DMS114 treated with DMSO at 0.1 percent for 48 hours (cell line): ENCODE measurements around the gene FBN1.

Experiments
- DNase-seq: peaks from one replicate; lab custom pipeline; 2025; ENCODE audit not compliant: unreplicated experiment; lab: John Stamatoyannopoulos, UW

The FBN1 gene

GRCh38 chr15:48582452-48583247 is 62.9 kb downstream of the FBN1 start:
- DNase-seq, result no peak

- DNase-seq, result no peak
These were observed 64.3 kb downstream of the FBN1 start for GRCh38 chr15:48581219-48581618.

GRCh38 chr15:48580736-48581135 is 64.8 kb downstream of the FBN1 start:
- DNase-seq, result no peak

- no peak for DNase-seq
These were observed 65.4 kb downstream of the FBN1 start for GRCh38 chr15:48579945-48580671.

- DNase-seq, result no peak
These were observed 66.5 kb downstream of the FBN1 start for GRCh38 chr15:48578965-48579364.

GRCh38 chr15:48577469-48577868 is 68.0 kb downstream of the FBN1 start:
- no peak for DNase-seq

- DNase-seq, result no peak
These were observed 71.3 kb downstream of the FBN1 start for GRCh38 chr15:48574187-48574586.

GRCh38 chr15:48573780-48574179 is 71.7 kb downstream of the FBN1 start:
- no peak for DNase-seq

- no peak for DNase-seq
These were observed 72.7 kb downstream of the FBN1 start for GRCh38 chr15:48572823-48573222.

- DNase-seq, result no peak
These were observed 74.0 kb downstream of the FBN1 start for GRCh38 chr15:48571510-48571909.

- DNase-seq, result no peak
These were observed 74.7 kb downstream of the FBN1 start for GRCh38 chr15:48570822-48571221.

- DNase-seq, result no peak
These were observed 75.8 kb downstream of the FBN1 start for GRCh38 chr15:48569591-48570302.

GRCh38 chr15:48566668-48567067 is 78.8 kb downstream of the FBN1 start:
- DNase-seq, result no peak

- DNase-seq, result no peak
These were observed 79.7 kb downstream of the FBN1 start for GRCh38 chr15:48565560-48566482.

GRCh38 chr15:48564690-48565089 is 80.8 kb downstream of the FBN1 start:
- no peak for DNase-seq

GRCh38 chr15:48563934-48564333 is 81.6 kb downstream of the FBN1 start:
- DNase-seq, result no peak

- DNase-seq, result no peak
These were observed 85.0 kb downstream of the FBN1 start for GRCh38 chr15:48560321-48561051.

GRCh38 chr15:48559285-48559684 is 86.2 kb downstream of the FBN1 start:
- DNase-seq, result no peak

- DNase-seq, result no peak
These were observed 87.3 kb downstream of the FBN1 start for GRCh38 chr15:48558226-48558625.

- no peak for DNase-seq
These were observed 88.2 kb downstream of the FBN1 start for GRCh38 chr15:48557335-48557734.
